ENCODE measurements around the gene GXYLT1. TPM values are rescaled to one million over a fixed set of nuclear protein-coding genes. Genes with fewer than 3 reads are reported as not detected.

Gene GXYLT1
- total RNA-seq, 1 experiment from 2014 or later, result 9.0 TPM

- Histone ChIP-seq H2AFZ (ENCODE audit: low read depth, low read length, poor library complexity, severe bottlenecking) (no peak overlapping the region), H3K27ac (ENCODE audit: low read depth, low read length) (no peak overlapping the region), H3K9me2 (ENCODE audit: insufficient read depth) (no peaks in the 10 kb centered on the region), H3K4me1 (ENCODE audit: control insufficient read depth in 1 of 2, insufficient read depth in 2 of 2, low read length in 2 of 2) (peaks cover 0 to 7% of the 10 kb centered on the region in 2 experiments; a peak in 2 of 4 replicates), H3K9ac (ENCODE audit: low read length) (no peak overlapping the region), H3K36me3 (ENCODE audit: control insufficient read depth in 1 of 2, insufficient read depth in 2 of 2, low read length in 2 of 2) (no peaks in the 10 kb centered on the region), H3K27me3 (ENCODE audit: insufficient read depth, low read length) (no peaks in the 10 kb centered on the region), H3K79me2 (ENCODE audit: insufficient read depth, low read length) (no peaks in the 10 kb centered on the region), H3K4me2 (ENCODE audit: low read length) (no peak overlapping the region), H3K9me3 (ENCODE audit: control insufficient read depth in 1 of 2, insufficient read depth in 1 of 2, low read depth in 1 of 2, low read length in 2 of 2) (no peaks in the 10 kb centered on the region), H3K4me3 (replicated peaks in 1 of 2; ENCODE audit: low read depth in 1 of 2, low read length in 2 of 2) (no peak overlapping the region), H4K20me1 (ENCODE audit: insufficient read depth) (no peaks in the 10 kb centered on the region)
- RAD21 ChIA-PET (ENCODE audit: low non-redundant PET in 1 of 2, low total read pairs in 2 of 2, uncharacterized antibody in 2 of 2, unreplicated experiment in 2 of 2), result no interaction called here
- no peak for TF ChIP-seq POLR2AphosphoS5 (IDR thresholded peaks at IDR 0.05; ENCODE audit: low read depth, low read length)
- no peak for TF ChIP-seq YY1 (IDR thresholded peaks at IDR 0.05; ENCODE audit: extremely low read depth, insufficient replicate concordance, low read depth, low read length)
- no peak for TF ChIP-seq CBX3 (IDR thresholded peaks at IDR 0.05; ENCODE audit: low read depth)
- TF ChIP-seq TCF7L2 (IDR thresholded peaks at IDR 0.05; ENCODE audit: borderline replicate concordance, extremely low read depth, insufficient read depth, insufficient read length), result no peak
- TF ChIP-seq POLR2A (IDR thresholded peaks at IDR 0.05; ENCODE audit: borderline replicate concordance, extremely low read depth, insufficient read depth, insufficient read length), result no peak
- no TSS peak for BruUV-seq (replicated peaks)
- intact Hi-C loops (cut with micrococcal nuclease), result loop anchor here (5.0 to 10.0 kb wide), 2 partner anchors 825 to 1158 kb away; no protein-coding TSS in a partner anchor
- DNase-seq (ENCODE audit: low read depth, low spot score) (no peak), ATAC-seq (no peak)
- POLR2A ChIA-PET, result no interaction called here
- CTCF ChIA-PET, result no interaction called here
Observed at GRCh38 chr12:42102720-42103119, 42.0 kb downstream of the GXYLT1 start.

- no peak overlapping the region for H3K27ac ChIP-seq (ENCODE audit: low read depth, low read length)
- CTCF ChIA-PET, result no interaction called here
- intact Hi-C loops (cut with micrococcal nuclease), result no loop called here
- H3K79me2 ChIP-seq (ENCODE audit: insufficient read depth, low read length), result no peaks in the 10 kb centered on the region; the same call in 1 of the 2 replicates
- no peak for DNase-seq (ENCODE audit: low read depth, low spot score)
- H3K4me1 ChIP-seq (ENCODE audit: control insufficient read depth in 1 of 2, insufficient read depth in 2 of 2, low read length in 2 of 2), result peaks cover 3% of the 10 kb centered on the region in 2 experiments; a peak in 3 of 4 replicates
- H4K20me1 ChIP-seq (ENCODE audit: insufficient read depth), result no peaks in the 10 kb centered on the region
- no peak overlapping the region for H3K9ac ChIP-seq (ENCODE audit: low read length)
- H2AFZ ChIP-seq (ENCODE audit: low read depth, low read length, poor library complexity, severe bottlenecking), result no peak overlapping the region
- POLR2A ChIA-PET, result no interaction called here
- RAD21 ChIA-PET (ENCODE audit: low non-redundant PET in 1 of 2, low total read pairs in 2 of 2, uncharacterized antibody in 2 of 2, unreplicated experiment in 2 of 2), result no interaction called here
- H3K4me3 ChIP-seq (replicated peaks in 1 of 2; ENCODE audit: low read depth in 1 of 2, low read length in 2 of 2), result no peak overlapping the region
- no peaks in the 10 kb centered on the region for H3K27me3 ChIP-seq (ENCODE audit: insufficient read depth, low read length)
- H3K9me2 ChIP-seq (ENCODE audit: insufficient read depth), result no peaks in the 10 kb centered on the region
- no TSS peak for BruUV-seq (replicated peaks)
- H3K4me2 ChIP-seq (ENCODE audit: low read length), result no peak overlapping the region
- ATAC-seq, result no peak
- no peaks in the 10 kb centered on the region; a peak in 1 of 4 replicates for H3K36me3 ChIP-seq (ENCODE audit: control insufficient read depth in 1 of 2, insufficient read depth in 2 of 2, low read length in 2 of 2)
- TF ChIP-seq SIN3A (IDR thresholded peaks at IDR 0.05; ENCODE audit: low read depth) (no peak), TCF7L2 (IDR thresholded peaks at IDR 0.05; ENCODE audit: borderline replicate concordance, extremely low read depth, insufficient read depth, insufficient read length) (no peak), ATF3 (IDR thresholded peaks at IDR 0.05) (no peak), ZFX (IDR thresholded peaks at IDR 0.05) (no peak), ZNF274 (IDR thresholded peaks at IDR 0.05; ENCODE audit: low read depth, low read length) (no peak), RAD21 (IDR thresholded peaks at IDR 0.05; ENCODE audit: low read depth) (no peak), ELF1 (IDR thresholded peaks at IDR 0.05; ENCODE audit: borderline replicate concordance, low read depth) (no peak), EZH2phosphoT487 (IDR thresholded peaks at IDR 0.05; ENCODE audit: borderline replicate concordance) (no peak), YY1 (IDR thresholded peaks at IDR 0.05; ENCODE audit: extremely low read depth, insufficient replicate concordance, low read depth, low read length) (no peak), EGR1 (IDR thresholded peaks at IDR 0.05; ENCODE audit: low read depth) (no peak), REST (IDR thresholded peaks at IDR 0.05; ENCODE audit: low read depth) (no peak), FOSL1 (IDR thresholded peaks at IDR 0.05; ENCODE audit: low read depth) (no peak), SRF (IDR thresholded peaks at IDR 0.05; ENCODE audit: low read depth) (no peak), JUND (IDR thresholded peaks at IDR 0.05) (no peak), MAX (IDR thresholded peaks at IDR 0.05) (no peak), CBX3 (IDR thresholded peaks at IDR 0.05; ENCODE audit: low read depth) (no peak), CEBPB (IDR thresholded peaks at IDR 0.05; ENCODE audit: low read depth) (no peak), EZH2 (IDR thresholded peaks at IDR 0.05) (no peak)
- no peaks in the 10 kb centered on the region for H3K9me3 ChIP-seq (ENCODE audit: control insufficient read depth in 1 of 2, insufficient read depth in 1 of 2, low read depth in 1 of 2, low read length in 2 of 2)
Observed at GRCh38 chr12:42099433-42099832, 45.2 kb downstream of the GXYLT1 start.

All from HCT116 (cell line).